Fibroblast of villous mesenchyme (primary cell): ENCODE results near the gene ST6GALNAC2. TPM values are rescaled to one million over a fixed set of nuclear protein-coding genes. Genes with fewer than 3 reads are reported as not detected.
"Not testable (repeated sequence)": the region's sequence is repeated elsewhere in the genome, so short reads cannot be mapped to it uniquely, and the experiment has no call there.

Experiments used
- DNase-seq: peaks from one replicate; pipeline ENCODE4 v3.0.0-alpha.2; 2010; ENCODE audit warnings: low read depth
- H3K4me3 ChIP-seq: 2 replicates; pipeline ENCODE4 v1.5.1; 2011; ENCODE audit warnings: low read depth, mild to moderate bottlenecking, low read length
- CTCF ChIP-seq: IDR thresholded peaks from 2 replicates; pipeline ENCODE4 v1.5.1; 2012; ENCODE audit warnings: low read depth, mild to moderate bottlenecking, low read length; ENCODE audit not compliant: insufficient read depth
- total RNA-seq: library from RNA; depleted of rRNA; stranded (reverse); fragments of >200 nt; gene quantifications from 2 replicates; pipeline ENCODE4 v1.2.3, GENCODE V29; 2012

ST6GALNAC2 gene
- total RNA-seq, 1 donor: 0.86 TPM

GRCh38 chr17:76566613-76566943 is 19.1 kb downstream of the ST6GALNAC2 start:
- H3K4me3 ChIP-seq: no peak overlapping the region
- no peak for DNase-seq
- no peak for TF ChIP-seq CTCF

- no peak for TF ChIP-seq CTCF
- no peak for DNase-seq
- H3K4me3 ChIP-seq: no peak overlapping the region
These were observed 19.7 kb downstream of the ST6GALNAC2 start for GRCh38 chr17:76565728-76566612.

- DNase-seq: peak; percentile 94
- H3K4me3 ChIP-seq: not testable (repeated sequence)
These were observed 20.5 kb downstream of the ST6GALNAC2 start for GRCh38 chr17:76564991-76565727.

- DNase-seq, H3K4me3 ChIP-seq: not testable (repeated sequence)
These were observed 22.3 kb downstream of the ST6GALNAC2 start for GRCh38 chr17:76563359-76563758.

GRCh38 chr17:76562734-76563148 is 22.9 kb downstream of the ST6GALNAC2 start:
- H3K4me3 ChIP-seq: no peak overlapping the region

GRCh38 chr17:76561799-76562268 is 23.8 kb downstream of the ST6GALNAC2 start:
- peak; percentile 29 for DNase-seq
- no peak for TF ChIP-seq CTCF
- peak overlapping the region; percentile 13 for H3K4me3 ChIP-seq

More at GRCh38 chr17:76562734-76563148, 22.9 kb downstream of the ST6GALNAC2 start:
- DNase-seq: peak; percentile 92
- TF ChIP-seq CTCF: no peak

- peak overlapping the region; percentile 18 for H3K4me3 ChIP-seq
- peak; percentile 85 for DNase-seq
- no peak for TF ChIP-seq CTCF
These were observed 24.3 kb downstream of the ST6GALNAC2 start for GRCh38 chr17:76561332-76561731.
